Measurements from ENCODE around the gene ARHGEF12. TPM values are rescaled to one million over a fixed set of nuclear protein-coding genes. Genes with fewer than 3 reads are reported as not detected.

ARHGEF12 gene
- total RNA-seq, 1 donor from 2014 or later = 138 TPM

DNA sequence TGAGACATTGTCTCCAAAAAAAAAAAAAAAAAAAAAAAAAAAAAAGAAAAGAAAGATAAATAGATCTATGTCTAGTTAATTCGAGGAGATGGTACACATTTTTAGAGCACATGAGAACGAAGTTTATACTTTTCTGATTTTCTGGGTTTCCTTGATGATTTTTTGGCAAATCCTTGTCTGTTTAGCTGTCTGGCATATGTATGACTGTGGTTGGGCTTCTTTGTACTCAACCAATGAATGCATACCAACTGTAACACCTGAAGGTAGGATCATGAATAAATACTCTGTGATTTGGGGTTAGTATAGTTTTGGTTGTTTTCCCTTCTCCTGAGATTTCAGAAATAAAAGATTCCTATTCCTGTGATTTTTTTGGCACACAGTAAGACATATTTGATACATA lies 63.1 kb downstream of the ARHGEF12 start:
- intact Hi-C loops (cut with DNase I) = no loop called here
- DNase-seq (ENCODE audit: low spot score) = no peak

DNA sequence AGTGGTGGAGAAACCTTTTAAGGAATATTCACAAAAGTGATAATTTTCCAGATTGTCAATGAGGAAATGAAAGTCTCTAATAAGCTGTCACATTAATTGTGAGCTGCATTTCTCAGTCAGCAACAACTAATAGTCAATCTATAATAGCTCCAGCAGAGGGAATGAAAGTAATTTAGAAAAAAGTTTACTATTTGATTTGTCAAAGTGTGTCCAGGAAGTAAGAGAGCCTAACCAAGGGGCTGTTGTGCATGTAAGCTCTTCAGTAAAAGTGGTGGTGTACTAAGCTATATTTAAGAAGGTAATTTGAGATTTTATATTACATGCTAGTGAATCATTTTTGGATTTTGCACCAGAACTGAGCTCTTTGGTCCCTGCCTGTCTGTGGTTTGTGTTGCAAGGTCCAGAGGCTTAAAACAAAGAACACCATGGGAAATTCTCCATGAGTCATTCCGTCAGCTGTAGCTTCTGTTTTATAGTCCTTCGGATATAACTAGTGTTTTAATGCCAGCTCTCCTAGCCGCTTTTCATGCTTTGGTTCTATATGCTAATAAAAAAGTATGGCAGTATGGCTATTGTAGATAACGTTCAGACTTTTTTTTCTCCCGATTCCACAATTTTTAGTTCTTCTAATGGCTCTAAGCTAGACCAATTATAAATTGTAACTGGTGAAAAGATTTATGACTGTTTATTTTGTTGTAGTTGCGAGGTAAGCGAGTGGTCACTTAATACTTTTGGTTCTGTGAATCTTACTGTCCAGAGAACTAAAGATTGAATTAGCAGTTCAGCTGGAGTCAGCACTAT lies 64.6 kb downstream of the ARHGEF12 start:
- no peak for DNase-seq (ENCODE audit: low spot score)
- intact Hi-C loops (cut with DNase I) = loop anchor here (1.0 kb wide), 1 partner anchor 63 kb away; no protein-coding TSS in a partner anchor

DNA sequence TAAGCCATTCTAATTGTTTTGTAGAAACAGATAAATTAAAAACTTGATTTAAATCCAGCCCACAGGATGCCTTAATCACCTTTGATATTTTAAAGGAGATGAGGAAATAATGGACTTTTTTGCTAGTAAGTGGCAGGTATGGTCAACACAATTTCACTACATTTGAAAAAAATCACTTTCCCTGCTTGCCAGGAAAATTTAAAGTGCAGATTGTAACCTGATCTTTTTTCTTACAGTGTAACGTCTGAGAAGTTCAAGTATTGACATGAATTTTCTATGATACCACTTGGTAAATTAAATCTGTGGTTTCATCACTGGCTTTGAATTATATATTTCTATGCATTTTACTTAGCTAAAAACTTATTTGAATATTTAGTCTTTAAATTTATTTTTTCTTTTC lies 65.3 kb downstream of the ARHGEF12 start:
- intact Hi-C loops (cut with DNase I) = loop anchor here (1.0 kb wide), 1 partner anchor 64 kb away; no protein-coding TSS in a partner anchor
- DNase-seq (ENCODE audit: low spot score) = no peak

DNA sequence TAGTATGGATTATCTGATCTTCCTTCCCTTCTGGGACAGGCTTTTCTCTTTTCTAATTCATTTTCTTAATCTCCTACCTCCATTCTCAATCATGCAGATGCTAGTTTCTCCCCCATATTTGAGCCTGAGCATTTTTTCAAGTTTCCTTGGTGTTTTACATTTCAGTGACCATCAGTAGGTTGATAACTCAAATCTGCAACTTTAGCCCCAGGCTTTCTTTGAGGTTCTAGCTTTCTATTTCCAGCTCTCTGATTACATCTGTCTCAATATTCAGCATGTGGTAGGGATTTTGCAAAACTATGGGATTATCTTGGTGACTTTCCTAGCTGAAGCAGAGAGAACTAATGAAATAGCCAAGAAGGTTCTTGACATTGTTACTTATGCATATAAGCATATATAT lies 67.8 kb downstream of the ARHGEF12 start:
- intact Hi-C loops (cut with DNase I) = loop anchor here (1.0 kb wide), 1 partner anchor 68 kb away; the partner anchor contains the start of gene ARHGEF12
- no peak for DNase-seq (ENCODE audit: low spot score)

DNA sequence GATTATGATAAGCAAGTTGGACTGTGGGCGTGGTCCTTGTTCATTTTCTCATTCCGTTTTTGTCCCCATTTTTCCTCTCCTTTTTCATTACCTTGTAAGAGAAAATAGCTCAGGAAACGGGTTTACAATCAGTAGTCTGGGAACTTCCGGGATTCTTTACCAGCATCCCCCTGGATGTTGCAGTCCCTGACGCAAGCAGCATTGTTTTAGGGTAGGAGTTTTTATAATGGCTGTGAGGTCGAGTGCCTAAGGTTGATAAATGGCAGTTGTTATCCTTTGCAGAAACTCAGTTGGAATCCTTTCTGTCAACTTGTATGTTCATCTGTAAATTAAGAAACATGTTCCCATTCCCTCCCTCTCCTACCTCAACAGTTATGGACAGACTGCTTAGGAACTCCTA lies 68.3 kb downstream of the ARHGEF12 start:
- DNase-seq (ENCODE audit: low spot score) = no peak
- intact Hi-C loops (cut with DNase I) = loop anchor here (1.0 kb wide), 1 partner anchor 68 kb away; the partner anchor contains the start of gene ARHGEF12

DNA sequence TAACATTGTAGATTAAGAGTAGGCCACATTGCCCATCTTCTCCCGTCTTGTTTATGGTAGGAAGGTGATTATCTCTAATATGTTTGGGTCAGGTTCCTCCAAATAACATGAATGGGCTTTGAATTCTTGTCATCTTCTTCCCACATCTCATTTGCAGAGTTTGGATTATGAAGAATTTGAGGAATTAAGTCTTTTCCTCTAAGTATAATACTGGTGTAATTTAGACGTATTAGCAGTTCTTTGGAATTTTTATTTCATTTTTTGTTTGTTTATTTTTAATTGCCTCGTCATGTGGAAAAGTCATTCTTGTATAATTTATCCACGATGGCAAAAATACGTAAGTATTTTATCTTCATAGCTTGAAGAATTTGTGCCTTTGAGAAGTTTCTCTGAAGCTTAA lies 73.4 kb downstream of the ARHGEF12 start:
- no peak for DNase-seq (ENCODE audit: low spot score)
- intact Hi-C loops (cut with DNase I) = no loop called here

DNA sequence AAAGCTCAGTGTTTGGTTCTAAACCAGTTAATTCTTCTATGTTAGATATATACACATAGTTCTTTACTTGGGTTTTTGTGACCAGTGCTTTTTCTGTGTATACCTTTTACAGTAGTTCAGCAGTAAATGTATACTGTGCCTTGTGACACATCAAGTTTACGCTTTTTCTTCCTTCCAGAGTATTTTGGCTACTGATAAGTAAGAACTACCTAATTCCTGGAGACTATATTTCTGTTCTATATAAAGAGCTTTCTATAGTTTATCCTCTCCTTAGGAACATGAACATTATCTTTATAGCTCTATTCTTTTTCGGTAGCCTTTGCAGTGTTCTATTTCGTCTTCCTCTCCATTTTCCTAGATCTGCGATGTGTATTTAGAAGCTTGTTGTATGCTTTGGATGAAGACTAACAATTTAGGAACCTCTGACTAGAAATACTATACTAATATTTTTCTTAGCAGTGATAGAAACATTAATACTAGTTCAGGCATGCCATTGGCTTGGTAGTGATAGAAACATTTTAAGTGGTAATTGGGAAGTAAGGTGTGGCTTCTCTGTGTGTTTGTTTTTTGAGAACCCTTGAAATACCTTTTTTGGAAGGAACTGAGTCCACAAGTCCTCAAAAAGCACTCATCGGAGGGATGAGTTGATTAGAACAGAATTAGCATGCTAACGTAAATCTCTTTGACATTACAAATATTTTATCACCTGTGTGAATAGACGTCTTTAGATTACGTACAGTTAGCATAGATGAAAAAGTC lies 74.6 kb downstream of the ARHGEF12 start:
- intact Hi-C loops (cut with DNase I) = no loop called here
- no peak for DNase-seq (ENCODE audit: low spot score)

DNA sequence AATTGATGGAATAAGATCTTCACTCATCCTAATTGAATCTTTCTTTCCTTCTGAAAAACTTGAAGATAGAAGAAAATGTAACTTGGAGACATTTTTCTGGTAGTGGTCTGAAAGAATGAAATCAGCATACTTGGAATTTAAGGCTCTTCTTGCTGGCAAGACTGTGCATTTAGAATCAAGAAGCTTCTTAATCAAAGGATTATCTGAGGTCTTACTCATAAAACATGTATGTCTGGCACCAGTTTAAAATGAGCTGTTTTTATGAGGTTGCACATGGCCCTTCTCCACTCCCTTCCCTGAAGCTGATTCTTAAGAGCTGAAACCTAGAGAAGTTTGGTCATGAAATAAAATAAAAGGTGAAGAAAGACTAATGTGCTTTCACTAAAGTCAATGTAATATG lies 77.3 kb downstream of the ARHGEF12 start:
- intact Hi-C loops (cut with DNase I) = no loop called here
- no peak for DNase-seq (ENCODE audit: low spot score)

DNA sequence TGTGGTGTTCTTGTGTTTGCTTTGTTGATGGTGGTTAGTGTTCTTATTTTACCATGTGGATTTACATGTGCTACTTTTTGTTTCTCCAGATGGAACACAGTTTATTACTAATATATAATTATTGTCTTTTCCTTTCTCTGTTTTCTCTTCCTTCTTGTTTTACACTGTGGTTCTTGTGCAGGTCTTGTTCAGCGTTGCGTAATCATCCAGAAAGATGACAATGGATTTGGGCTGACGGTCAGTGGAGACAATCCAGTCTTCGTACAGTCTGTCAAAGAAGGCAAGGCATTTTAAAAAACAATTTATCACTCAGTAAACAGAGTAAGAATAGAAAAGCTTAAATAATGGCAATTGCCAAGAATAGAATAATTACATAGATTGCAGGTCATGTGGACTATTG lies 84.4 kb downstream of the ARHGEF12 start:
- no peak for DNase-seq (ENCODE audit: low spot score)
- intact Hi-C loops (cut with DNase I) = no loop called here

DNA sequence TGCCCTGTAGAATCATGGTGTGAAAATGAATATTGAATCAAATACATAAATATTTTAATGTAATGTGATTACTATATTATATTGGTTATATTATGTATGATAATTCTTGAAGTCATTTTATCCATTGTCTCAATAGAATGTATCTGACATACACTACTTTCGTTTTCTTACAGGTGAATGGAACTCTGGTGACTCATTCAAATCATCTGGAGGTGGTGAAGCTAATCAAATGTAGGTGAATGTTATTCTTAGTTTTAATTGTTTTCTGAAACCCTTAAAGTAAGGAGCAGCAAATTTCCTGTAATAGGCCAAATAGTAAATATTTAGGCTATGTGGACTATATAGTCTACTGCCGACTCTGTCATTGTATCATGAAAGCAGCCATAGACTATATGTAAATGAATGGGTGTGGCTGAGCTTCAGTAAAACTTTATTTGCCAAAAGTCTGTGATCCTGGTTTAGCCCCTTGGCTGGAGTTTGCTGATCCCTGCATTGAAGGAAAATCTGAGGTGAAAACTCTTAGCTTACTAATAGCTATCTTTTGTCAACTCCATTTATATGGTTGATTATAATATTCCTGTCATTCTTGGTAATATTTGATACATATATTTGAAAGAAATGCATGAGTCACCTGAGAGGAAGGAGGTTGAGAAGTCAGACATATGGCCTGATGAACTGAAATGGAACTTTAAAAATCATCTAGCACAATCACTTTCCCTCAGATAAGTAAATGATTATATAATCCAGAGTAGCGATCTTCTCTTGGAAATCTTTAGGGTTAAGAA lies 88.2 kb downstream of the ARHGEF12 start:
- no peak for DNase-seq (ENCODE audit: low spot score)
- intact Hi-C loops (cut with DNase I) = no loop called here

DNA sequence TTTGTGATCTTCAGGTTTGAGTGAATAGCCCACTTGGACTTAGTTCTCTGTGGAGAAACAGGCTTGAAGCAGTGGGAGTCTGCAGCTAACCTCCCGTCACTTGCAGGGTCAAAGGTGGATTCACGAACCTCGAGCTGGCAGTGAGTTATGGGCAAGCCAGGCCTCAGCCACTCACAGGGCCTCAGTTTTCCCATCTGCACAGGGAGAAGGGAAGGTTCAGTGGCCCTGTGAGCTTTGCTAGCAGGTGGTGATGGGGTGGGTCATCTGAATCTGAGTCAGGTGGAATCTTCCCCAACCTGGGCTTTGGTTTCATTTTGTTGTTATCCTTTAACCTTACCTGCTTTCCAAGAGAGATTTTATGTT lies 88.7 kb downstream of the ARHGEF12 start:
- intact Hi-C loops (cut with DNase I) = no loop called here
- no peak for DNase-seq (ENCODE audit: low spot score)

DNA sequence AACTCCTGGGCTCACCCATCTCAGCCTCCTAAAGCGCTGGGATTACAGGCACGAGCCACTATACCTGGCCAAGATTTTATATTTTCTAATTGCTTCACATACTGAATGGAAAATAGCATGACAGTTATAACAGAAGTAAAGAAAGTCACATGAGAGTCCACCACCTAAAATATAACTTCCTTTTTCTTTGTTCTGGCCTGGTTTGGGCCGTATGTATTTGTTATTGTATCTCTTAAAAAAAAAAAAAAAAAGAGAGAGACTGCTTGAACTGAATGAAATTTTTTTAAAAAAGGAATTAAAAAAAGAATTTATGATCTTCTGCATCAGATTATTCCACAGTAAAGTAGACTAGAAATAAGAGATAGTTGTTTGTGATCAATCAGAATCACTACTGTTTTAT lies 89.3 kb downstream of the ARHGEF12 start:
- no peak for DNase-seq (ENCODE audit: low spot score)
- intact Hi-C loops (cut with DNase I) = no loop called here

DNA sequence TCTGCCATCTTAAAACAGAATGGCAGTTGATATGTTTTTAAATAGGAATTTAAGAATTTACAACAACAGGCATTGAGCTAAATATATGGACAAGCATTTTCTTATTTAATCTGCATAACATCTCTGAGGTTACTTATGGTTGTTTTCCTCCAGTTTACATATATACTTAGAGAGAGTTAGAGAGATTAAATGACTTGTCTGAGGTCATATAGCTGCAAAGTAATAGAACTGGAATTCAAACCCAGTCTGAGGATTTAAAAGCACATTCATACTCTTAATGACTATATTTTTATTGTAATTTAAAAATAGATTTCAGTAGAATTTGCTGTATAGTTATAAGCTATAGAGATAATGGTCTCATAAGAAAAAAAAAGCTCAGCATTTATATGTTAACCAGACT lies 93.9 kb downstream of the ARHGEF12 start:
- intact Hi-C loops (cut with DNase I) = no loop called here
- no peak for DNase-seq (ENCODE audit: low spot score)

DNA sequence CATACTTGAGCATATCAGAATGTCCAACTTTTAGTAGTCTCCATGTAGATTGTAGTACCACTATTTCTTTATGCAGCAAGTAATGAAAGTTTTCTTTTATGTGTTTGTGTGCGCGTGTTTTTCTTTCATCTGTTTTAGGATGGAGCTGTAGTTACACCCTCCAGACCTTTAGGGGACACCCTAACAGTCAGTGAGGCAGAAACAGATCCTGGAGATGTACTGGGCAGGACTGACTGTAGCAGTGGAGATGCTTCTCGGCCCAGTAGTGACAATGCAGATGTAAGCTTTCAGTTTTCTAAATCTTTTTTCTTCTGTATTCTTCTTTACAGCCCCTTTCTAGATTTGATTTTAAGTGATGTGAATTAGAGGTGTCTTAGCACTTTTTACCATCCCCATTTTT lies 95.4 kb downstream of the ARHGEF12 start:
- DNase-seq (ENCODE audit: low spot score) = no peak
- intact Hi-C loops (cut with DNase I) = loop anchor here (2.0 kb wide), 1 partner anchor 95 kb away; the partner anchor contains the start of gene ARHGEF12

DNA sequence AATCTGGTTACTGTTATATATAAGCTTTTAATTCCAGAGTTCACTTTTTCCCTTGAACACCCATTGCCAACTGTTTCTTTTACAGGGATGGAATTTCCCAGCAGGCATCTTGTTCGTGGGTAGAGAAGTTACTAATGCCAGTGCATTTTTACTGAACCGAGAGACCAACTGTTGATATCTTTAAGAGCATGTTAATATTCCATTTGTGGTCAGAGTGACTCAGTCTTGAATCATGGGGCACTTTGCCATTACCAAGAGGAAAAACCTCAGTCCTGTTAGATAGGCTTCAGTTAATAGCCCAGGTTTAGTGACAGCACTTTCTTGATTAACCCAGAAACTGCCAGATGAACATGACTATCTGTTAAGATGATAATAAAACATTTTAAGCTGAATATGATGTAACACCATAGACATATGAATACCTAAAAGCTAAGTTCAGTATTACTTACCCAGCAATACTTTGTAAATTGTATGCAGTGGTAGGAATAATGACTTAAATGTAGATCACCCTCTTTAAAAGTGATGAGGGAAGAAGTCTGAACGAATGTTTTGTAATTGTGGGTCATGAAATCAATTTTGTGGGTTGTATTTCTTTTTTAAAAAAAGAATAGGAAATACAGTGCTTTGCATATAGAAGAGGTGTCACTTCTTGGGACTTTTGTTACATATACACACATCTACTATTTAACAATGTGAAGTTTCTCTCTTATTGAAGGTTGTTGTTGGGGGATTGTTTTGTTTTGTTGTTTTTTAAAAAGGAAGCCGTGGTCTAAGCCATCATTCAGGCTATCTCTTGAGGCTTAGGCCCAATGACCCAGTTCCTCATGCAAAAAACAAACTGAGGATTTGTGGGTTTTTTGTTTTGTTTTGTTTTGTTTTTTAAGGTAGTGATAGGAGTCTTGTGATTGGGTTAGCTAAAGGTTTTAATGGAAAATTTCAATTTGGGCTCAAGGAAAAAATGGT lies 96.1 kb downstream of the ARHGEF12 start:
- DNase-seq (ENCODE audit: low spot score) = no peak
- intact Hi-C loops (cut with DNase I) = loop anchor here (2.0 kb wide), 1 partner anchor 96 kb away; the partner anchor contains the start of gene ARHGEF12

DNA sequence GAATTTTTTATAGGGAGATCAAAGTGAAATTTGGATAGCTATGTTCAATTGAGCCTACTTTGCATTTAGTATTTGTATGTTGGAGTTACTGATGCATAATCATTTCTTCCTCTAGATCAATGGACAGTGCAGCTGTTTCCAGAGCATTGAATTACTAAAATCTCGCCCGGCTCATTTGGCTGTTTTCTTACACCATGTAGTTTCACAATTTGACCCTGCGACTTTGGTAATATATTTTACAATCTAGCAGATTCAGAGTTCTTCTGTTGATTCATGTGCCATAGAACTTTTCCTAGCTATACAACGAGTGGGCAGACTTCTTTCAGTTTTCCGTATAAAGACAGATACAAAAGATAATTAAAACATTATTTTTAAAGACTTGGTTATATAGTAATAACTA lies 105.4 kb downstream of the ARHGEF12 start:
- intact Hi-C loops (cut with DNase I) = no loop called here
- no peak for DNase-seq (ENCODE audit: low spot score)

DNA sequence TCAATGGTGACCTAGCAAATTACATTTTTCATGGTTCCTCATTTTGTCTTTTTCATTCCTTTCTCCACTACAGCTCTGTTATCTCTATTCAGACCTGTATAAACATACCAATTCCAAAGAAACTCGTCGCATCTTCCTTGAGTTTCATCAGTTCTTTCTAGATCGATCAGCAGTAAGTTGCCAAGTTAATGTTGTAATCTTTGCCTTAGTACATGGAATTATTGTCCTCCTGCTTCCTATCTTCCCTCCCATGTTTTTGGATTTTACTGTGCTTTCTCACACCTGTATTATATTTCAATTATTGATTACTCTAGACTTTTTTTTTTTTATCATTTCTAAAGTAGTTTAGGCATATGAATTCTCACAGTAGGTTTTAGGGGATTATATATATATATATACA lies 105.8 kb downstream of the ARHGEF12 start:
- intact Hi-C loops (cut with DNase I) = no loop called here
- no peak for DNase-seq (ENCODE audit: low spot score)

DNA sequence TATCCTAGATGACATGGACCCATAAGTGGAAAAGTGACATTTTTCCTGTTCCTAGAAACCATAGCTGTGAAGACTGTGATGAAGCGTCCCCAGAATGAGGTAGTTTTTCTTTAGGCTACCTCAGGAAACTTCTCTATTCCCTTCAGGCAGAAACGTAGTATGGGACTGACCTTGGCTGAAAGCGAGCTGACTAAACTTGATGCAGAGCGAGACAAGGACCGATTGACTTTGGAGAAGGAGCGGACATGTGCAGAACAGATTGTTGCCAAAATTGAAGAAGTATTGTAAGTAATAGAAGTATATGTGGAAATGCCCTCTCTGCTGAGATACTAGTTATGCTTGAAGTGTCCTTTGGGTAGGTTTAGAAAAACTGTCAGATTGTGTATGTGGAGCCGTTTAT lies 110.6 kb downstream of the ARHGEF12 start:
- intact Hi-C loops (cut with DNase I) = no loop called here
- DNase-seq (ENCODE audit: low spot score) = no peak

DNA sequence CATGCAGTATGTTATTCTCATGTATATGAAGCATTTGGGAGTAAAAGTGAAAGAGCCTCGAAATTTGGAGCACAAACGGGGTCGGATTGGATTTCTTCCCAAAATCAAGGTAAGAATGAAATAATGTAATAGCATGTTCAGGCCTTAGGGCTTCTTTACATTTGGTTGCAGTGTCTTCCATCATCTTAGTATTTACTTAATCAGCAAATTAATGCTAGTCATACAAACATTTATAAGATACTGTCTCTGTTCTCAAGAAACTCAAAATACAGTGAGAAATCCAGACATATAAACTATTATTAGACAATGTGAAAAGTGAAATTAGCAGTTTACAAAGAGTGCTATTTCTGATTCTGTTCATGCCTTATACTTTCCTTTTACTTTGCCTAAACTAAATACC lies 112.0 kb downstream of the ARHGEF12 start:
- no peak for DNase-seq (ENCODE audit: low spot score)
- intact Hi-C loops (cut with DNase I) = no loop called here

Data from cardiac septum (tissue), 1 donor.